A549 (cell line): ENCODE results near the gene KSR2. TPM values are rescaled to one million over a fixed set of nuclear protein-coding genes. Genes with fewer than 3 reads are reported as not detected.

ENCODE experiments used
- ATAC-seq, 2 experiments: fragments of 200-7000 bp in 1 of 2; fragments of >200 bp in 1 of 2; cut with Nextera tagmentation in 1 of 2; cut with Tn5 transposase in 1 of 2; 3 replicates each; pipeline versions ENCODE4 v1.8.0 to v1.9.1; 2018 to 2020; ENCODE audit warnings: mild to moderate bottlenecking in 1 of 2, moderate library complexity in 1 of 2
- CTCF ChIA-PET: fragments of 300-600 bp; sonication (Branson Sonifier 250); formaldehyde crosslinking; extraction: SDS; loops from one replicate; lab custom pipeline; 2021; ENCODE audit warnings: antibody characterized with exemption, inconsistent platforms; lab: Yijun Ruan, JAX
- POLR2A ChIA-PET: fragments of 350-600 bp; formaldehyde crosslinking; extraction: SDS; loops from one replicate; lab custom pipeline; 2021; ENCODE audit warnings: antibody characterized with exemption, inconsistent platforms; lab: Yijun Ruan, JAX
- DNase-seq, 2 experiments: peaks; one replicate each; pipeline versions ENCODE4 v3.0.0 to v3.0.0-alpha.2; 2011 to 2016; ENCODE audit warnings: low read depth in 1 of 2, low spot score in 1 of 2
- FAIRE-seq: peaks from 2 replicates; lab custom pipeline; 2011; peaks lifted over from hg19 to GRCh38; lab: Jason Lieb, UNC
- H3K27ac ChIP-seq, 2 experiments: fragments of >200 bp; sonication (Bioruptor Twin); formaldehyde crosslinking; 3 replicates each; pipeline ENCODE4 v1.5.1; 2016 to 2017
- H3K4me1 ChIP-seq: fragments of >200 bp; sonication (Bioruptor Twin); formaldehyde crosslinking; 3 replicates; pipeline ENCODE4 v1.6.1; 2016
- H3K4me2 ChIP-seq: fragments of >200 bp; sonication (Bioruptor Twin); formaldehyde crosslinking; 3 replicates; pipeline ENCODE4 v1.6.1; 2016
- H3K4me3 ChIP-seq: fragments of >200 bp; sonication (Bioruptor Twin); formaldehyde crosslinking; 3 replicates; pipeline ENCODE4 v1.5.1; 2016
- H3K9me3 ChIP-seq: fragments of >200 bp; sonication (Bioruptor Twin); formaldehyde crosslinking; 3 replicates; pipeline ENCODE4 v1.6.1; 2016
- ATOH8 ChIP-seq: fragments of 250-450 bp; sonication (Bioruptor Pico); IDR thresholded peaks from 2 replicates; pipeline ENCODE4 v1.5.0; 2020; ENCODE audit warnings: low read depth, mild to moderate bottlenecking, moderate library complexity
- CTCF ChIP-seq: fragments of >200 bp; sonication (Bioruptor Twin); formaldehyde crosslinking; IDR thresholded peaks from 3 replicates; pipeline ENCODE4 v1.5.1; 2016
- EHF ChIP-seq: fragments of 250-450 bp; sonication (Bioruptor Pico); IDR thresholded peaks from 2 replicates; pipeline ENCODE4 v1.5.0; 2020; ENCODE audit warnings: mild to moderate bottlenecking
- EHMT2 ChIP-seq: fragments of 200-600 bp; sonication (generic); IDR thresholded peaks from 2 replicates; pipeline ENCODE4 v1.6.1; 2016; ENCODE audit warnings: antibody characterized with exemption, low read depth, mild to moderate bottlenecking, moderate library complexity
- HDAC2 ChIP-seq: fragments of 200-600 bp; sonication (generic); IDR thresholded peaks from 2 replicates; pipeline ENCODE4 v1.6.1; 2016
- HMGXB4 ChIP-seq: fragments of 250-450 bp; sonication (Bioruptor Pico); IDR thresholded peaks from 2 replicates; pipeline ENCODE4 v1.5.0; 2021; ENCODE audit warnings: mild to moderate bottlenecking, moderate library complexity, borderline replicate concordance
- HOXA7 ChIP-seq: fragments of 250-450 bp; sonication (Bioruptor Pico); IDR thresholded peaks from 2 replicates; pipeline ENCODE4 v1.5.0; 2020; ENCODE audit warnings: mild to moderate bottlenecking, moderate library complexity
- HOXB13 ChIP-seq: fragments of 250-450 bp; sonication (Bioruptor Pico); IDR thresholded peaks from 2 replicates; pipeline ENCODE4 v1.5.0; 2020; ENCODE audit warnings: low read depth, mild to moderate bottlenecking, moderate library complexity
- KDM5A ChIP-seq: fragments of 200-600 bp; sonication (generic); IDR thresholded peaks from 2 replicates; pipeline ENCODE4 v1.6.1; 2016; ENCODE audit warnings: antibody characterized with exemption, mild to moderate bottlenecking
- MAX ChIP-seq: IDR thresholded peaks from 2 replicates; pipeline ENCODE4 v1.6.1; 2012
- MYC ChIP-seq: IDR thresholded peaks from 2 replicates; pipeline ENCODE4 v1.6.1; 2012; ENCODE audit warnings: mild to moderate bottlenecking, inconsistent platforms, low read length, improper control_type of control experiment, borderline replicate concordance
- NFE2L2 ChIP-seq: fragments of 150-350 bp; conservative IDR thresholded peaks from 2 replicates; pipeline ENCODE4 v1.6.1; 2014; ENCODE audit warnings: low read length
- PBX3 ChIP-seq: IDR thresholded peaks from 2 replicates; pipeline ENCODE4 v1.6.1; 2012
- PHF8 ChIP-seq: fragments of 200-600 bp; sonication (generic); IDR thresholded peaks from 2 replicates; pipeline ENCODE4 v1.6.1; 2016; ENCODE audit warnings: low read depth, mild to moderate bottlenecking, antibody characterized with exemption, moderate library complexity, borderline replicate concordance
- POLR2AphosphoS2 ChIP-seq: conservative IDR thresholded peaks from 2 replicates; pipeline ENCODE4 v1.6.1; 2012; ENCODE audit warnings: low read length, improper control_type of control experiment, inconsistent platforms
- RAD21 ChIP-seq, 2 experiments: fragments of >200 bp in 1 of 2; sonication (Bioruptor Twin) in 1 of 2; formaldehyde crosslinking in 1 of 2; IDR thresholded peaks in 1 of 2; conservative IDR thresholded peaks in 1 of 2; 2 replicates in 1 of 2; 3 replicates in 1 of 2; pipeline ENCODE4 v1.6.1; 2012 to 2018; ENCODE audit warnings: inconsistent platforms in 1 of 2
- RNF2 ChIP-seq: fragments of 200-600 bp; sonication (generic); IDR thresholded peaks from 2 replicates; pipeline ENCODE4 v1.6.1; 2016; ENCODE audit warnings: low read depth, mild to moderate bottlenecking, antibody characterized with exemption, moderate library complexity, borderline replicate concordance
- TFCP2L1 ChIP-seq: fragments of 250-450 bp; sonication (Bioruptor Pico); IDR thresholded peaks from 2 replicates; pipeline ENCODE4 v1.5.0; 2021; ENCODE audit warnings: mild to moderate bottlenecking
- TP53 ChIP-seq: fragments of 250-450 bp; sonication (Bioruptor Pico); IDR thresholded peaks from 2 replicates; pipeline ENCODE4 v1.5.0; 2021; ENCODE audit warnings: mild to moderate bottlenecking, moderate library complexity
- ZNF302 ChIP-seq: fragments of 250-450 bp; sonication (Bioruptor Pico); IDR thresholded peaks from 2 replicates; pipeline ENCODE4 v1.9.0; 2021; ENCODE audit warnings: inconsistent platforms, mild to moderate bottlenecking, moderate library complexity
- ZSCAN20 ChIP-seq: fragments of 250-450 bp; sonication (Bioruptor Pico); IDR thresholded peaks from 2 replicates; pipeline ENCODE4 v1.8.0; 2022; ENCODE audit warnings: mild to moderate bottlenecking, moderate library complexity
- WGBS: methylation state at CpG from one replicate; pipeline ENCODE4 v1.1.6; 2017; ENCODE audit errors: missing lambda C conversion rate; 5-methylcytosine and 5-hydroxymethylcytosine counted together
- polyA plus RNA-seq, 4 experiments: library from polyadenylated mRNA; depleted of rRNA in 3 of 4; stranded (reverse); fragments of >200 nt; fragmentation: RNase III in 1 of 4; extraction: RNeasy Plus Mini Kit Qiagen cat#74134 plus additional on column Dnase treatment in 1 of 4; gene quantifications; 2 replicates in 3 of 4; 3 replicates in 1 of 4; pipeline ENCODE4 v1.2.3, GENCODE V29; 2011 to 2017

The KSR2 gene
- polyA plus RNA-seq, 2 of the 4 experiments (the other 2 are of a cell fraction), result 0.37 to 1.2 TPM

- ChIA-PET POLR2A (no interaction called here), CTCF (interaction anchor here (0.6 to 1.3 kb wide), 2 partner anchors 12 to 189 kb away, joined by 3 read pairs; no protein-coding TSS in a partner anchor)
- Histone ChIP-seq H3K27ac (no peak overlapping the region), H3K9me3 (0 out of 3 replicates have a peak, but pooled peaks cover 5% of the 10 kb centered on the region), H3K4me2 (no peak overlapping the region), H3K4me3 (no peak overlapping the region), H3K4me1 (peaks cover 16% of the 10 kb centered on the region)
- ATAC-seq (no peak), DNase-seq (peak in 1 of 2 experiments; percentile 52), FAIRE-seq (no peak)
- TF ChIP-seq ZSCAN20 (CRISPR knock-in tag) (no peak), EHMT2 (no peak), HMGXB4 (no peak), CTCF (peak; percentile 25; the same call in 2 of the 3 replicates), MYC (no peak), EHF (CRISPR knock-in tag) (no peak), PBX3 (no peak), HOXB13 (CRISPR knock-in tag) (no peak), RAD21 (conservative IDR thresholded peaks at IDR 0.05 in 1 of 2, IDR thresholded peaks at IDR 0.05 in 1 of 2) (0 out of 5 replicates have a peak, but pooled peaks of 1 of the 2 experiments have one; percentile 10), KDM5A (no peak), NFE2L2 (no peak), HOXA7 (CRISPR knock-in tag) (no peak), PHF8 (no peak), TFCP2L1 (CRISPR knock-in tag) (no peak), POLR2AphosphoS2 (no peak), ZNF302 (CRISPR knock-in tag) (no peak), RNF2 (no peak), HDAC2 (no peak), MAX (peak; percentile 62), ATOH8 (CRISPR knock-in tag) (no peak), TP53 (no peak)
- WGBS, result 46% methylated on average over 2 of the region's 2 CpGs
These were observed 498.0 kb downstream of the KSR2 start for GRCh38 chr12:117470804-117471203.
